Skin of body (tissue), 3 donors: ENCODE data around the gene CDC42. TPM values are rescaled to one million over a fixed set of nuclear protein-coding genes. Genes with fewer than 3 reads are reported as not detected.

Experiments
- DNase-seq: peaks from one replicate; lab custom pipeline; 2025; lab: John Stamatoyannopoulos, UW
- small RNA-seq: library from RNA; depleted of rRNA; stranded (forward); fragments of <200 nt; gene quantifications from one replicate; pipeline ENCODE3, GENCODE V24; 2014; ENCODE audit warnings: low replicate concordance
- total RNA-seq: library from RNA; depleted of rRNA; stranded (reverse); fragments of >200 nt; gene quantifications from one replicate; pipeline ENCODE4 v1.2.3, GENCODE V29; 2014

Gene CDC42
- total RNA-seq, 1 donor from 2014 or later: 338 TPM

DNA sequence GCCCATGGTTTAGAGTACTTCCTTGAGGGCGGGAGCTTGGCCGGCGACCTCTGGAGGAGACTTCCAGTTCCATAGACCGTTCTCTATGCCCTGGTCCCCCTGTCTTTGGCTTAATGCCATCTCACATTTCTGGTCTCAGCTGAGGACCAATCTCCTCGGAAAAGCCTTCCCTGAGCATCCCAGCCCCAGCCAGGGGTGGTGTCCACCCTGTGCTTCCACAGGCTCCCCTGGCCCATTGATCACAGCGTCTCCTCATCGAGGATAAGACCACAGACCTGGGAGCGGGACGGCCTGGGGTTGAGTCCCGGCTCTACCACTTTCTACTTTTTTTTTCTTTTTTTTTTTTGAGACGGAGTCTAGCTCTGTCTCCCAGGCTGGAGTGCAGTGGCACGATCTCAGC, 75.9 kb downstream of the CDC42 start:
- no peak for DNase-seq

DNA sequence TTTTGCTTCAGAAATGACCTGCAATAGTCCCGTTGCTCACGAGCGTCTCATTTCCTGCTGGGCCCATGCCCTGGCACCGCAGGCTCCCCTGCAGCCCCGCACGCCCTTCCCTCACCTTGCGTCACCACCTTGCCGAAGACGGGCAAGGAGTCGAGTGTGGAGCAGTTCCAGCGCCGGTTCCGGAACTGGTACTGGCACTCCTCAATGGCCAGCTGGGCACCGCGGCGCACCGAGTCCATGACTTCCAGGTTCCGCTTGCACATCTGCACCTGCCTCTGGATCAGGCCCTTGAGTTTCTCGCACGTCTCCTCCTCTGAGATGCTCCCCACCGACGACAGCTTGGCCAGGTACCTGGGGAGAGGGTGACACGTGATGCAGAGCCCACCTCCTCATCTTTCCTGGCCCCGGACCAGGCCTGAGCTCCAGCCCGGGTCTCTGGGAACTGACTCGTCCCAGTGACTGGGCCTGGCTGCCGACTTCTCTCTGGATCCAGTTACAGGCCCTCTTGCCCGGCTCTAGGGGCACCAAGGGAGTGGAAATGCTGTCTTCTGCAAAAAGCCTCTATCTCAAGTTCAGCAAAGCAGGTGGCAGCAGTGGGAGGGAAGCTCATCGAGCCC, 77.1 kb downstream of the CDC42 start:
- DNase-seq: no peak

DNA sequence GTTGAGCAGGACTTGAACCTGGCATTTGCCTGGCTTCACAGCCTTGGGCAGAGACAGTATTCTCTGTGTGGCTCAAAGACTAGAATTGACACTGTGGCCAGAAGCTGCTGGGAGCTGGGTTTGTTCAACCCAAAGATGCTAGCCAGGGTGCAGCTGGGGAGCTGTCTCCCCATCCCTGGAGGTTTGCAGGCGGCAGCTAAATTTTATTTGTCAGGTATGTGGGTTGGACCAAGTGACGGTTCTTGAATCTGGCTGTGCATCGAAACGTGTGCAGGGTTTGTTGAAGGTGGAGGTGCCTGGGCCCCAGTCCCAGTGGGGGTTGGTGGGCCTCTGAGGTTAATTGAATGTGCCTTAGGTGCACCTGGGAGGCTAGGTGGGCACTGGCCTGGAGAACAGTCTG, 78.6 kb downstream of the CDC42 start:
- DNase-seq: no peak

DNA sequence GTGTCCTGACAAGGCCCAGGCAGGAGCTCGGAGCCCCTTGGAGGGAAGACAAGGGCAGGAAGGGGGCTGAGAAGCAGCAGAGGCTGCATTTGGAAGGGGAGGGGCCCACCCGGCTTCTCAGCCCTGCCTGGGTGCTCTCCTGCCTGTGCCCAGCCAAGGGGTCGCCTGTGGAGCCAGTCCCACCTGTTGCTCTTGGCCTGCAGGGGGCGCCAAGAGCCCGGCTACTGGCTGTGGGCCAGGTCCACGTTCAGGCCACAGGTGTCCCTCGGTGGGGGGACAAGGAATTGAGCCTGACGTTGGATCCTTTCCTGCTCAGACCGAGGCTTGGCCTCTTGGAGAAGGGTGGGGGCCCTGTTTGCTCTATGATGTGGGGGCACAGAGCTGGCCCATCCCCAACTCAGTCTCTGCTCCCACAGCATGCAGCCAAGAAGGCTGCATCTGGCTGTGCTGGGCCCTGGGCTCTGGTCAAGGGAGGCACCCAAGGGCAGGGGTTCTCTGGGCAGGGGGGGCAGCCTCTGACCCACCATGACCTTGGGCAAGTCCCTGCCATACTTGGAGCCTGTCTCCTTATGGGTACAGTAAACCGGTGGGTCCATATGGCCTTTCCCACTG, 79.5 kb downstream of the CDC42 start:
- DNase-seq: no peak

DNA sequence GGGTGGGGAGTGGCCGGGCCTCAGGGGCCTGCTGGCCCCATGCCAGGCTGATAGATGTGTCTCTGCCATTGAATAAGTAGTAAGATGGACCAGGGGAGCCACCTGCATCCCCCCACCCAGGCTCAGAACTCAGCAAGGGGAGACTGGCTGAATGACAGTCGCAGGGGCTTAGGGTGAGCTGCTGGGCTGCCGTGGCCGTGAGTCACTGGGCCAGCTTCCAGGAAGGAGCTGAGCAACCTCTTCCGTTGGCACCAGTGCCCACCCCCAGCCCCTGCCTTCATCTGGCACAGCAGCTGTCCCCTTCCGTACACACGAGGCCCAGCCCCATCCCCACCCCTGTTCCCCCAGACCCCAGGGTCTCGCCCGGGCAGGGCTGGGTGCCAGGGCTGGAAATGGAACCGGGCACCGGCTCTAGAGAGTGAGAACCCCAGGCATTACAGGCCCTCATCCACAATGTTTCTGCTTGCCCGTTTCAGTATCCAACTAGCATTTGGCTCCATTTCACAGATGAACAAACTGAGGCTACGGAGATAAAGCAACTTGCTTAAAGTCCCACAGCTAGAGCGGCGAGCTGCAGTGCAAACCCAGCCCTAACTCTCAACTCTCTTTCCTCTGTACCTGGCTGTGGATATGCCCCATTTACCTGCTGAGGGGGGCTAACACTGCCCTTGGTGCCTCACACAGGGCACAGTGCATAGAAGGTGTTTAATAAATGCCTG, 80.2 kb downstream of the CDC42 start:
- no peak for DNase-seq

DNA sequence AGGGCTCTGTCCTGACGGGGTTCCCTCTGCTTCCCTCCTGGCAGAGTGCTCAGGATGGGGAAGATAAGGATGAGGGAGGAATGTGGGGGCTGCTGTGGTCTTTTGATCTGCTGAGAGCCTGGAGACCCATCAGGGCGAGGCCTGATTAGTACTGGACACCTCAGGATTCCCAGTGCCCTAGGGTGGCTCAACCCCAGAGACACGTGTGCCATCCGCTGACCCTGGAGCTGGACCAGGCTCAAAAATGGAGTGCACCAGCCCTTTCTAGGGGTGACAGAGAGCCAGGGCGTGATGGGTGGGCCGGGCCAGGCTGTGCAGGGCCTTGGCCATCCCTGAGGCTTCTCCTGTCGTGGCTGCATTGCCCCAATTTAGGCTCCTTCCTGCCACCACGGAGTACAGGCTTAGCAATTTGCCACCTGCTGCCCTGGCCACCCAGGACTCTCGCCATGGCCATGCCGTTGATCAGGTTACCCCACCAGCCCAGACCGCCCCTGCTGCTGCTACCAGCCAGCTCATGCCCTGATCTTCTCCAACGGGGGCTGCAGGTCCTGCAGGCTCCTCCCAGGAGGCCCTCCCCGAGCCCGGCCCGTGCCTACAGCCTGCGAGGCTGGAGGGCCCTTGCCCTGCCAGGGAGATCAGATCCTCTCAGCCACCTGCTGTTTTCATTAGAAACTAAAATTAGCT, 80.9 kb downstream of the CDC42 start:
- no peak for DNase-seq

DNA sequence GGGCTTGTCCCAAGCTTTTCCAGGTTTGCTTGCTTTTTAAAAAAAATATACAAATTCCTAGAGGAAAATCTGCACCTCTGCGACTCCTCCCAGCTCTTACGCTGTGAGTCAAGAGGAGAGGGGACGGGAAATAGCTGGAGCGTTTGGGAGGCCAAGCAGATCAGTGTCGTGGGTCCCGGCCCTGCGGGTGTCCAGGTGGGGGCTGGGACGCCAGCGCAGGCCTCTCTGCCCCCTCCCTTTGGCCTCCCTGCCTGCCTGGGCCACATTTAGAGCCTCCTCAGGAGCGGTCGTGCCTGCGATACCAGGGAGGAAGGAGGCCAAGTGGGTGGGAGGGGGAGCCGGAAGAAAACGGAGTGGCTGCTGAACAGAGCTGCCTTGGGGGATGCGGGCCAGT, 81.4 kb downstream of the CDC42 start:
- no peak for DNase-seq

DNA sequence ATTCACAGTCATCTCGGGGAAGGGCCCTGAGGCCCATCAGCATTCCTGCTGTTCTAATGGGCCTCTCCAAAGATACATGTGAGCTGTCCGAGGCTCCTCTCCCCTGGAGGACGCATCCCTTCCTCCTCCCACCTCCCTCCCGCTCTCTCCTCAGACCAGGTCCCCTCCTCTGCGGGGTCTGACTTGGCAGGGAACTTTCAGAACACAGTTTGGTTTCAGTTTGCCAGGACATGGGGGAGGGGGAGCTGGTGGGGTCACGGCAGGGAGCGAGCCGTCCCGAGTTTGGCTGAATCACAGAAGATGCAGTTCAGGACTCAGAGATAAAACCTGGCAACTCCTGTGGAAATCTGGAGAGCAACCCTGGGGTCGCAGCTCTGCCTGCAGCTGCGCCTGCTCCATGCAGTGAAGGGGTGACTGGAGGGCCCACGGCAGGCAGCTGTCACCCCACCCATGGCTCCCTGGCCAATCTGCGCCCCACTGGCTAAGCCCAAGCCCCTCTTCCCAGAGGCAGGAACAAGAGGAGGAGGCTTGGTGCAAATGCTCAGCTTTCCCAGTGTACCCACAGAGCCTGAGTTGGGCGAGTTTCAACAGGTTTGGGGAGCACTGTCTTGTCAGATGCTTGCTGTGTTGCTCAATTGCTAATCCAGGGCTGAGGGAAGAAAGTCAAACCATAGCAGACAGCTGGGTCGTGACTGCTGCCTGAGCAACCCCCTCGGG, 84.7 kb downstream of the CDC42 start:
- no peak for DNase-seq

DNA sequence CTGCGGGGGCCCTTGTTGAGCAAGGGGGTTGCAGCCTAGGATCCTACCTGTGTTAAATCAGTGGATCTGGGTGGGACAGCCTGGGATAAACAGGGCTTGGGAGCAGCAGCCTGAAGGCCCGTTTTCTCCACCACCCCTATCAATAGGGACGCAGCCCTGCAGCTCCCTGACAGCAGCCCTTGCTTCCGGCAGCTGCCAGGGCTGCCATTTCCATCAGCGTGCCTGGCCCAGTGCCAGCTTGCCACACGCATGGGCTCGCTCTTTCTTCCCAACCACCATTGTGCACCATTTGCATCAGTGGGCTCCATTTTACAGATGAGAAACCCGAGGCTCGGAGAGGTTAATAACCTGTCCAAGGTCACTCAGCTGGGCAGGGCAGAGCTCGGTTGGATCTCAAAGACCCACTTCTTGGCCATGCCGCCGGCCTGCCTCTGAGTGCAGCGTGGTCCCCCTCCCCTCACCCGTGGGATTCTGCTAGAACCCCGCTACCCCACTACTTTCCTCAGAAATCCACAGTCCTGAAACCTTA, 86.6 kb downstream of the CDC42 start:
- no peak for DNase-seq

DNA sequence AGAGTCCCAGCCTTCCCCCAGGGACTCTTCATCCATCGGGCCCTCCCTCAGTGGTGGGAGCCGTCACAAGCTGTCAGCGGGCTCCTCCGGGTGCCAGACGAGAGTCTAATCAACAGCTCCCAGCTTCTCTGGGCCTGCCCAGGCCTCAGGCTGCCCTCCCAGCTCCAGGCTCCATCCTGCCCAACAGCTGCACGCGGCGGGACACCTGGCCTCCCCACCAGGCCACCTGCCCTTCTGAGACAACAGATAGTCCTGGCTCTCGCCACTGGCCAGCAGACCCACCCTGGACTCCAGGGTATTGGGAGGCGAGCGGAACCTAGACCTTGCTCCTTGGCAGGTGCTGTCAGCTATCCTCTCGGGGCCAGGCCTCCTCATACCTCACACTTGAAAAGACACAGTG, 87.3 kb downstream of the CDC42 start:
- DNase-seq: no peak

Small RNA genes within 50 kb of the gene (small RNA-seq; reads per million reads assigned to genes)
- gene RN7SL186P (not detected), gene RNU6-776P (not detected)

Other genes with a start within 250 kb of the CDC42 start
- 0.10 TPM for gene LDLRAD2, start 240.4 kb upstream of the CDC42 start, total RNA-seq
- 121 TPM for gene HSPG2, start 115.4 kb upstream of the CDC42 start, total RNA-seq
- gene CELA3B, start 75.7 kb upstream of the CDC42 start, total RNA-seq: not detected
- gene CELA3A, start 51.1 kb upstream of the CDC42 start, total RNA-seq: not detected
- gene WNT4, start 90.4 kb downstream of the CDC42 start, total RNA-seq: 4.2 TPM